Subcutaneous adipose tissue (tissue), 4 donors: Measurements from ENCODE around the gene APLP2. TPM values are rescaled to one million over a fixed set of nuclear protein-coding genes. Genes with fewer than 3 reads are reported as not detected.

Experiments
- total RNA-seq, 4 donors: library from RNA; depleted of rRNA; stranded (reverse); fragments of >200 nt; gene quantifications; one replicate each; pipeline ENCODE4 v1.1.0, GENCODE V29; 2016
- TF ChIP-seq, protein P1 (sequence below): fragments of 450-650 bp; IDR thresholded peaks from one replicate; pipeline ENCODE4 v1.5.1; 2016; ENCODE audit warnings: low read depth, mild to moderate bottlenecking, control low read depth, antibody characterized with exemption, moderate library complexity

The APLP2 gene
- total RNA-seq, 4 donors from 2014 or later, result 292 to 926 (median 434) TPM

DNA sequence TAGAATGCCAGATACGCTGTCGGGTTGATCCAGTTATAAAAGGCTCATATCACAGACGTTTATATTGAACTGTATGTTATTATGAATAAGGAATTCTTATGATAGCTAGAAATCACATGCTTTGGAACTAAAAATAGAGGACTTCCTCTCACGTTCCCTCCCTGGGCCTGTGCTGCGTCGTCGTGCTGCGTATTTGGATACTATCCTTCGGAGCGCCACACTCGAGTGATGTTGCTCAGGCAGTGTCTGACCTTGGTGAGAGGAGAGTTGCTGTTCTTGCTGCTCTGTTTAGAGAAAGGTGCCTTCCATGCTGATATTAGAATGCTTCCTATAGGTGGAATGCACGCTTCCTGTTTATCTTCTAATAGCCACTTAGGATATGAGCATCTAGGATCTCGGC is 69.7 kb downstream of the APLP2 start:
- TF ChIP-seq, protein P1, sequence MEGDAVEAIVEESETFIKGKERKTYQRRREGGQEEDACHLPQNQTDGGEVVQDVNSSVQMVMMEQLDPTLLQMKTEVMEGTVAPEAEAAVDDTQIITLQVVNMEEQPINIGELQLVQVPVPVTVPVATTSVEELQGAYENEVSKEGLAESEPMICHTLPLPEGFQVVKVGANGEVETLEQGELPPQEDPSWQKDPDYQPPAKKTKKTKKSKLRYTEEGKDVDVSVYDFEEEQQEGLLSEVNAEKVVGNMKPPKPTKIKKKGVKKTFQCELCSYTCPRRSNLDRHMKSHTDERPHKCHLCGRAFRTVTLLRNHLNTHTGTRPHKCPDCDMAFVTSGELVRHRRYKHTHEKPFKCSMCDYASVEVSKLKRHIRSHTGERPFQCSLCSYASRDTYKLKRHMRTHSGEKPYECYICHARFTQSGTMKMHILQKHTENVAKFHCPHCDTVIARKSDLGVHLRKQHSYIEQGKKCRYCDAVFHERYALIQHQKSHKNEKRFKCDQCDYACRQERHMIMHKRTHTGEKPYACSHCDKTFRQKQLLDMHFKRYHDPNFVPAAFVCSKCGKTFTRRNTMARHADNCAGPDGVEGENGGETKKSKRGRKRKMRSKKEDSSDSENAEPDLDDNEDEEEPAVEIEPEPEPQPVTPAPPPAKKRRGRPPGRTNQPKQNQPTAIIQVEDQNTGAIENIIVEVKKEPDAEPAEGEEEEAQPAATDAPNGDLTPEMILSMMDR, result no peak

DNA sequence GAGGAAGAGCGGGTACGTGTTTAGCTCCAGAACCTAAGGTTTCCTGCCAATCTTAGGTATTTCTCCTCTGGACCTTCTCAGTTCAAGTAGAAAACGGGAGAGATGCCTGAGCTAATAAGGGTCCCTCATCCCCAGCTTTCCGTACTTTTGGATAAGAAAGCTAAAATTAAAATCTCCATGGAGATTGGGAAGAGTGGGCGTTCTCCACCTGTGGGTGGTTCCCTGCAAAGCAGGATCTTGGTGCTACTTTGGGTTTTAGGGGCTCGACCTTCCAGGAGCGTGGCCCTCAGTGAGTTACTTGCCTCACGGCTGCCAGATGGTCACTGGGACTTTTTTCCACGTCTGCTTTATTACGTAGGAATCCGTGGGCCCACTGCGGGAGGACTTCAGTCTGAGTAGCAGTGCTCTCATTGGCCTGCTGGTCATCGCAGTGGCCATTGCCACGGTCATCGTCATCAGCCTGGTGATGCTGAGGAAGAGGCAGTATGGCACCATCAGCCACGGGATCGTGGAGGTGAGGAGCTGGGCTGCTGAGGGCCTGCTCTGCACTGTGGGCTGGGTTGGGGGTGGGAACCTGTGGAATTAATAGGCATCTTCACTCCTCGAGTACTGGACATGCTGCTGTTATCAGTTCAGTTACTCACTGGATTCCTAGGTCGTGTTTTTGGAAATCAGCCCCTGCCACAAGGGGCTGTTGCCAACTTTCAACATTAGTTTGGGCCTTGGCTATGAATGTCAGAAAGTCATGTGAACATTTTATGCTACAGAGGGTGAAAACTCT is 72.1 kb downstream of the APLP2 start:
- TF ChIP-seq, protein P1, result no peak

DNA sequence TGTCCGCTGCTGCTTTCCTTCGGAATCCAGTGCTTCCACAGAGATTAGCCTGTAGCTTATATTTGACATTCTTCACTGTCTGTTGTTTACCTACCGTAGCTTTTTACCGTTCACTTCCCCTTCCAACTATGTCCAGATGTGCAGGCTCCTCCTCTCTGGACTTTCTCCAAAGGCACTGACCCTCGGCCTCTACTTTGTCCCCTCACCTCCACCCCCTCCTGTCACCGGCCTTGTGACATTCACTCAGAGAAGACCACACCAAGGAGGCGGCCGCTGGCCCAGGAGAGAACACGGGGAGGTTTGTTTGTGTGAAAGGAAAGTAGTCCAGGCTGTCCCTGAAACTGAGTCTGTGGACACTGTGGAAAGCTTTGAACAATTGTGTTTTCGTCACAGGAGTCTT is 74.4 kb downstream of the APLP2 start:
- TF ChIP-seq, protein P1, result no peak

DNA sequence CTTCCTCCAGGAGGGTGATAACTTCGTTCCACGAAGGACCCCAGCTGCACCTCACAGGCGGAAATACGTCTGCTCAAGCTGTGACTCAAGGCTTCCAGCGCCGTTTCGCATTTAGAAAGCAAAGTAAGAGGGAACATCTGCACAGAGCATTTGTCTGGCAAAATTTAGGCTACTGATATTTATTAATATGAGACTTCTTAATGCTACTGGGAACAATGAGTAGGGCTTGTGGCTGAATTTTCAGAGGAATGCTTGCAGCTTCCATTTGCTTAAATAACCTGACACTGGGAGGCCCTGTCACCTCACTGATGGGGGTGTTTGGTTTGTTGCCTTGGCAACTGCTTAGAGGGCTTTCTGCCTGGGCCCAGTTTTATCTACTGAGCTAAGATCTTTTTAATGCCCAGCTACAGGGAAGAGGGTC is 75.2 kb downstream of the APLP2 start:
- TF ChIP-seq, protein P1, result no peak

DNA sequence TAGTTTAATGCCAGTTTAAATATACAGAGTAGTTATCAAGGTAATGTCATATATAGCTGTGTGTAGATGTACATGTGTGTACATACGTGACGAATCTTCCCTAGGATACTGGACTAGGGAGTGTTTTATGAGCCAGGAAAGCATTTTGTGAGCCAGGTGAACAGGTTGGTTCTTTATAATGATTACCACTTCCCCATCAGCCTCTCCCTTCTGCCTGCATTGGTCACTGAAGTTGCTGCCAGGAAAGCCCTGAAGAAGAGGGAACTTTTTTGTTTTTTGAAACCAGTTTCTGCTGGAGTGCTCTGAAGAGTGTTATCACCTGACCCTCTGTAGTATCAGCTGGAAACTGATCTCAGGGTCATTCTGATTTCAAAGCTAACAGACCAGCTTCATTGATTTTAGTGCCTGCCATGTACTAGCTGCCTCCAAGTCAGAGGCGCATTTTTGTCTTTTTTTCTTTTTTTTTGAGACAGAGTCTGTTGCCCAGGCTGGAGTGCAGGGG is 75.7 kb downstream of the APLP2 start:
- TF ChIP-seq, protein P1, result no peak

DNA sequence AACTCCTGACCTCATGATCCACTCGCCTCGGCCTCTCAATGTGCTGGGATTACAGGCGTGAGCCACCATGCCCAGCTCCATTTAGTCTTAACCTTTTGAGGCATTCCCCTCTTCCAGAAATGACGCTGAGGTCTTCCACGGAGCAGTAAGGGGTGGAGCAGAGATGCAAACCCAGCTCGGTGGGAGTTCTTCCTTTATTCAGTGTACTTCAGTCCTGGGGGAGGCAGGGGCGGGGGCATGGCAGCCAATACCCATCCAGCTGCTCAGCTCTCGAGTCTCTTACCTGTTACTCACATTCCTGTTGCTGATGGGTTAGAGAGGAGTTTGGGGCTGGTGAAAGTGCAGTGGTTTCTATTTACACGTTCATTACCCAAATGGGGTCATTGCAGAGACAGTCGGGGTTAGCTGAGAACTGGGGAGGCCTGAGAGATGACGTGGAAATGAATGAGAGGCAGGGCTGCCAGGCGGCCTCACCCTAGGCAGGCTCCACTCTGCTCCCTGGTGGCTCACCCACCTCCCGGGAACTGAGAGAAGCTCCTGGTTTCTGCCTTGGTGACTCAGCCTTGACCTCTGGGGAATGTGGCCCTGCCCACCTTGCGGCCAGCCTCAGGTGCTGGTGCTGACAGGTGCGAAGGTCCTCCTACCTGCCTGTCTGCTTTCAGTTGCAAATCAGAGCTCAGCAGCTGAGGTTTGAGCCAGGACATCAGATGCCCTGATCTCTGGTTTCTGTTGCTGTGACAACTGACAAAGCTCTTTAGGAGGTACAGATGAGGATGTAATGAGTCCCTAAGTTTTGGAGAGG is 76.5 kb downstream of the APLP2 start:
- TF ChIP-seq, protein P1, result no peak

DNA sequence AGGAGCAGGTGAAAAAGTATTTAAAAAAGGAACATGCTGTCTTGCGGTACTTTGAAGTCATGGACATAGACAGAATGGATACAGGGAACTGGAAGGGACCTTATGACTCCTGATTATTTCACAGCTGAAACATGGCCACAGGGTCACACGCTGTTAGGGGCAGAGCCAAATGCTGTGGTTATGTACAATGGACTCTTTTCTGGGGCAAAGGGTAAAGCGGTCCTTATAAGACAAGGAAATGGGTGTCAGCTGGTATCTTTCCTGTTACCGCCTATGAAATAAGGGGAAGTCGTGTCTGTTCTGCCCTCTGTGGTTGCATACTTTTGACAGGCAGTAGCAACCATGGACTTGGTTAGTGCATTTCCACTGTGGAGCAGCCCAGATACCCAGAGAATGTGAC is 77.1 kb downstream of the APLP2 start:
- TF ChIP-seq, protein P1, result no peak
